K562 (cell line): ENCODE data around the gene ZBTB2.
"Not testable (repeated sequence)": the region's sequence is repeated elsewhere in the genome, so short reads cannot be mapped to it uniquely, and the experiment has no call there.

Source experiments
- BHLHE40 ChIP-seq: IDR thresholded peaks from 2 replicates; pipeline ENCODE4 v1.6.1; 2011; ENCODE audit warnings: low read length, improper control_type of control experiment
- CCNT2 ChIP-seq: IDR thresholded peaks from 2 replicates; pipeline ENCODE4 v1.6.1; 2011; ENCODE audit warnings: borderline replicate concordance, low read depth, mild to moderate bottlenecking, moderate library complexity, mixed read lengths, low read length; ENCODE audit not compliant: insufficient read length; ENCODE audit errors: extremely low read depth
- CHD2 ChIP-seq: IDR thresholded peaks from 2 replicates; pipeline ENCODE4 v1.6.1; 2011; ENCODE audit warnings: low read depth, low read length
- ELF1 ChIP-seq: fragments of 200-800 bp; sonication (Bioruptor generic); IDR thresholded peaks from 2 replicates; pipeline ENCODE4 v1.6.1; 2016; ENCODE audit warnings: missing genetic modification characterization, missing compliant biosample characterization
- FIP1L1 ChIP-seq: fragments of 200-400 bp; formaldehyde crosslinking; IDR thresholded peaks from 2 replicates; pipeline ENCODE4 v1.6.1; 2018; ENCODE audit warnings: mild to moderate bottlenecking, low read depth, low read length; ENCODE audit not compliant: poor library complexity, severe bottlenecking
- GABPB1 ChIP-seq: sonication (generic); formaldehyde crosslinking; IDR thresholded peaks from 2 replicates; pipeline ENCODE4 v1.8.0; 2022; ENCODE audit warnings: mild to moderate bottlenecking, missing genetic modification reagents
- GTF2F1 ChIP-seq: IDR thresholded peaks from 2 replicates; pipeline ENCODE4 v1.6.1; 2011; ENCODE audit warnings: low read depth, low read length, improper control_type of control experiment
- RHOXF2B ChIP-seq: fragments of 250-450 bp; sonication (Bioruptor Pico); conservative IDR thresholded peaks from 2 replicates; pipeline ENCODE4 v1.5.1; 2021
- TCF7L2 ChIP-seq: fragments of 150-350 bp; IDR thresholded peaks from 2 replicates; pipeline ENCODE4 v1.6.1; 2016; ENCODE audit warnings: low read depth, mild to moderate bottlenecking, low read length, moderate library complexity
- ZNF165 ChIP-seq: fragments of 250-450 bp; sonication (Bioruptor Pico); IDR thresholded peaks from 2 replicates; pipeline ENCODE4 v1.4.0; 2020; ENCODE audit warnings: borderline replicate concordance
- ZNF217 ChIP-seq: sonication (generic); formaldehyde crosslinking; IDR thresholded peaks from 2 replicates; pipeline ENCODE4 v1.8.0; 2022; ENCODE audit warnings: mild to moderate bottlenecking, missing genetic modification reagents
- TF ChIP-seq, protein P1 (sequence below), 3 experiments: IDR thresholded peaks in 2 of 3; conservative IDR thresholded peaks in 1 of 3; 2 replicates each; pipeline ENCODE4 v1.5.1; 2011 to 2012; ENCODE audit warnings: low read length in 3 of 3, mild to moderate bottlenecking in 3 of 3, control low read depth in 2 of 3, improper control_type of control experiment in 1 of 3, inconsistent platforms in 1 of 3, low read depth in 1 of 3, mixed read lengths in 1 of 3, moderate library complexity in 1 of 3; ENCODE audit not compliant: insufficient read depth in 2 of 3
- TF ChIP-seq, protein P2 (sequence below), 2 experiments: fragments of 450-650 bp in 1 of 2; sonication (generic) in 1 of 2; formaldehyde crosslinking in 1 of 2; IDR thresholded peaks in 1 of 2; conservative IDR thresholded peaks in 1 of 2; 2 replicates each; pipeline versions ENCODE4 v1.6.1 to v1.8.1; 2016 to 2023; ENCODE audit warnings: mild to moderate bottlenecking in 2 of 2, moderate library complexity in 2 of 2, inconsistent platforms in 1 of 2, missing genetic modification reagents in 1 of 2

DNA sequence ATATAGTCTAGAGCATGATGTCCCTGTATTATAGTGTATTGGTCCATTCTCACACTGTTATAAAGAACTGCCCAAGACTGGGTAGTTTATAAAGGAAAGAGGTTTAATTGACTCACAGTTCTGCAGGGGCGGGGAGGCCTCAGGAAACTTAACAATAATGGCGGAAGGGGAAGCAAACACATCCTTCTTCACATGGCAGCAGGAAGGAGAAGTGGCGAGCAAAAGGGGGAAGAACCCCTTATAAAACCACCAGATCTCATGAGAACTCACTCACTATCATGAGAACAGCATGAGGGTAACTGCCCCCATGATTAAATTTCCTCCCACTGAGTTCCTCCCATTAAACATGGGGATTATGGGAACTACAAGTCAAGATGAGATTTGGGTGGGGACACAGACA, 75.7 kb downstream of the ZBTB2 start:
- TF ChIP-seq, protein P1, sequence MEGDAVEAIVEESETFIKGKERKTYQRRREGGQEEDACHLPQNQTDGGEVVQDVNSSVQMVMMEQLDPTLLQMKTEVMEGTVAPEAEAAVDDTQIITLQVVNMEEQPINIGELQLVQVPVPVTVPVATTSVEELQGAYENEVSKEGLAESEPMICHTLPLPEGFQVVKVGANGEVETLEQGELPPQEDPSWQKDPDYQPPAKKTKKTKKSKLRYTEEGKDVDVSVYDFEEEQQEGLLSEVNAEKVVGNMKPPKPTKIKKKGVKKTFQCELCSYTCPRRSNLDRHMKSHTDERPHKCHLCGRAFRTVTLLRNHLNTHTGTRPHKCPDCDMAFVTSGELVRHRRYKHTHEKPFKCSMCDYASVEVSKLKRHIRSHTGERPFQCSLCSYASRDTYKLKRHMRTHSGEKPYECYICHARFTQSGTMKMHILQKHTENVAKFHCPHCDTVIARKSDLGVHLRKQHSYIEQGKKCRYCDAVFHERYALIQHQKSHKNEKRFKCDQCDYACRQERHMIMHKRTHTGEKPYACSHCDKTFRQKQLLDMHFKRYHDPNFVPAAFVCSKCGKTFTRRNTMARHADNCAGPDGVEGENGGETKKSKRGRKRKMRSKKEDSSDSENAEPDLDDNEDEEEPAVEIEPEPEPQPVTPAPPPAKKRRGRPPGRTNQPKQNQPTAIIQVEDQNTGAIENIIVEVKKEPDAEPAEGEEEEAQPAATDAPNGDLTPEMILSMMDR (IDR thresholded peaks at IDR 0.05 in 2 of 3, conservative IDR thresholded peaks at IDR 0.05 in 1 of 3; ENCODE audit: insufficient read depth in 2 of 3, low read depth in 1 of 3, low read length in 3 of 3) = not testable (repeated sequence)
- not testable (repeated sequence) for TF ChIP-seq CCNT2; RHOXF2B (CRISPR knock-in tag); CHD2; ZNF217 (CRISPR knock-in tag); GTF2F1; BHLHE40; TCF7L2; ZNF165 (CRISPR knock-in tag); ELF1 (tag); FIP1L1; GABPB1 (CRISPR knock-in tag)
- TF ChIP-seq, protein P2, sequence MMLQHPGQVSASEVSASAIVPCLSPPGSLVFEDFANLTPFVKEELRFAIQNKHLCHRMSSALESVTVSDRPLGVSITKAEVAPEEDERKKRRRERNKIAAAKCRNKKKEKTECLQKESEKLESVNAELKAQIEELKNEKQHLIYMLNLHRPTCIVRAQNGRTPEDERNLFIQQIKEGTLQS (IDR thresholded peaks at IDR 0.05) = not testable (repeated sequence)
- TF ChIP-seq, protein P2 (CRISPR knock-in tag; conservative IDR thresholded peaks at IDR 0.05) = not testable (repeated sequence)
